GM21528 (cell line): Measurements from ENCODE around the gene MEOX1.
"Not testable (repeated sequence)": the region's sequence is repeated elsewhere in the genome, so short reads cannot be mapped to it uniquely, and the experiment has no call there.

ENCODE experiments used
- ATAC-seq: cut with Tn5 transposase; IDR thresholded peaks from one replicate; pipeline ENCODE4 v1.9.1; 2021; ENCODE audit warnings: mild to moderate bottlenecking, moderate library complexity; ENCODE audit not compliant: unreplicated experiment, low FRiP score

The MEOX1 gene

DNA sequence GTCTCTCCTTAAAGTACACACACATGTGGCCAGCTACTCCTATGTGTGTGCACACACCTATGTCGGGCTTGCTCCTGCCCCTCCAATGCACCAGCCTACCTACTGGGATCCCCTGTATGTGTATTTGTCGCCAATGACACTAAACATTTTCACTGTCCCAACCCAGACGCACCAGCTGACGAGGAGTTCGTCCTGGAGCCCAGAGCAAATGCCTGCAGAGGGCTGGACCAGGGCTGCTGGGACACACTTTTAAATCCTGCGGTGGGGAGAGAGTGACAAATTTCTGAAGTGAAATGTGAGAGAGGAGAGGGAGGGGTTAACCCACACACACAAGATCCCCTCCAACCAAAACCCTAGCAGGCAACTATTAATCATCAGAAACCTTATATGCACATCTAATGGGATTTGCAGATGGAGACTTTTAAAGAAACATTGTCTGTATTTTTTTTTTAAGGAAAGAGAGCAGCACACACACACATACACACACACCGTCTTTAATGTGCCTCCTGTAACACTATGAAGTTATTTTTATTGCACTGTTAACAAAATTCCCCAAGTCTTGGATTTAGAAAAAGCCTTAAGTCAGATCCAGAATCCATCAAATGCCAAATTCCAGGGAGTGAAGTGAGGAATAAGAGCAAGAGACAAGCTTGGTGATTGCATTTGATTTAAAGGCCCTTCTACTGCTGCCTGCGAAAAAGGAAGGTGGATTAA, at the start of gene MEOX1:
Gene MEOX1, minus strand, starts transcription at position 224 of the 714 bp plus-strand sequence. CDS start 388 bp downstream, outside the sequence.
- ATAC-seq = no peak

DNA sequence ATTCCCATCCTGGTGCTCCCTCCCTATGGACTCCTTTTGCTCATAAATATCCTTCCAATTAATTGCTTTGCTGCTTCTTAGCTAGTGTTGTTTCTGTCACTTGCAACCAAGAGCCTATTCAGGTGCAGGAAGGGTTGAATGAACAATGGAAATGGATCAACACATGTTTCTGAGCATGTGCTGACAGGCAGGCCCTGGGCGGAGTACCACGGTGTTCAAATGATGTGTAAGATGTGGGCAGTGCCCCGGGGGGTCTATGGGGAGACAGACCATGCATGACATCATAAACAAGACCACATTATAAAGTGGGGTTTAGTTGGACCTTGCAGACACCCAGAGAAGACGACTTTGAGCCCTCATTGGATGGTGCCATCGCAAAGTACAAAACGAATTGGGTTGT, 48.4 kb upstream of the MEOX1 start:
- no peak for ATAC-seq

GRCh38 chr17:43709210-43709609, 47.5 kb upstream of the MEOX1 start:
- no peak for ATAC-seq

DNA sequence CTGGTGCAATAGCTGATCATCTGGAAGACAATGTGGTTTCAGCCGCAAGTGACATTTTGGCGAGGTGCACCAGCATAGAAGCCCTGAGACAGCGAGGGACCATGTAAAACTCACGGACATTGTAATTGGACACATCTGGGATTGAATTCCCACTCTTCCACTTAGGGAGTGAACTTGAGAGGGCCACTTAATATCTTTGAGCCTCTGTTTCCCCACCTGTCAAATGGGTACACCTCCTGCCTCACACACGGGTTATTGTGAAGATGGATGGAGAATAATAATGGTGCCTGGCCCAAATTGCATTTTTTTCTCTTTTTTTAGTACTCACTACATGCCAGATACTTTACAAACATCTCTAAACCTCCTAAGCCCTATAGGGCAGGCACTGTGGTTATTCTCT, 45.5 kb upstream of the MEOX1 start:
- no peak for ATAC-seq

DNA sequence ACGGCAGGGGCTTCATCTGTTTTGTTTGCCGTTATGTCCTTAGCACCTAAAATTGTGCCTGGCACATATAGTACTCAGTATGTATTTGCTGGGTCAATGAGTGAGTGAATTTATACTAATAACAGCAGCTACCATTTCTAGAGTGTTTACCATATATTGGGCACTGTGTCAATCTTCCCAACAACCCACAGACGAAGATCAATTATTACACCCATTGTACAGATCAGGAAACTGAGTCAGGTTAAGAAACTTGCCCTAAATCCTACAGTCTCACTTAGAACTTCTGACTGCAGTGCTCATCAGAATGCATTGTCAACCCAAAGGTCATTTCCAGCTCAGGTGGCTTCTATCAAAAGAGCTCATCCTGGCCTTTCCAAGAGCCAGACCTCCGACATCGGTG, 44.5 kb upstream of the MEOX1 start:
- no peak for ATAC-seq

GRCh38 chr17:43703630-43704029, 41.9 kb upstream of the MEOX1 start:
- no peak for ATAC-seq

GRCh38 chr17:43702637-43703036, 40.9 kb upstream of the MEOX1 start:
- ATAC-seq = no peak

DNA sequence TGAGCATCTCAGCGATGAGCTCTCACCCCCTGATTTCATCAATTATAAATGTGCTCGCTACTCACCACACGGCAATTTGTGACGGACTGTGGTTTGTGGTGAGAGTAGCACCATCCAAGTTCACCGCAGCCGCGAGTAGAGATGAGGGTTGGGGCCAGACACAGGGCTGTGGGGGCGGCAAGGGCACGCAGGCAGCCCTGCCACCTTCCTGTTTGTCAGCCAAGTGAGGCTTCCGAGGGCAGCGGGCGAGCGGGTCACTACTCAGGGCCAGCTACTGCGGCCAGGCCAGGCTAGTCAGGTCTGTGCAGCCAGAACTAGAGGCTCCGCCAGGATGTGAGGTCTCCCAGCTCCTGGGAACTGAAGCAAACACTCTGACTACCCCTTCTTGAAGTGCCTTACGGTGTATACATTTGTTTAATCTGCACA, 39.6 kb upstream of the MEOX1 start:
- no peak for ATAC-seq

GRCh38 chr17:43699438-43699756, 37.7 kb upstream of the MEOX1 start:
- no peak for ATAC-seq

DNA sequence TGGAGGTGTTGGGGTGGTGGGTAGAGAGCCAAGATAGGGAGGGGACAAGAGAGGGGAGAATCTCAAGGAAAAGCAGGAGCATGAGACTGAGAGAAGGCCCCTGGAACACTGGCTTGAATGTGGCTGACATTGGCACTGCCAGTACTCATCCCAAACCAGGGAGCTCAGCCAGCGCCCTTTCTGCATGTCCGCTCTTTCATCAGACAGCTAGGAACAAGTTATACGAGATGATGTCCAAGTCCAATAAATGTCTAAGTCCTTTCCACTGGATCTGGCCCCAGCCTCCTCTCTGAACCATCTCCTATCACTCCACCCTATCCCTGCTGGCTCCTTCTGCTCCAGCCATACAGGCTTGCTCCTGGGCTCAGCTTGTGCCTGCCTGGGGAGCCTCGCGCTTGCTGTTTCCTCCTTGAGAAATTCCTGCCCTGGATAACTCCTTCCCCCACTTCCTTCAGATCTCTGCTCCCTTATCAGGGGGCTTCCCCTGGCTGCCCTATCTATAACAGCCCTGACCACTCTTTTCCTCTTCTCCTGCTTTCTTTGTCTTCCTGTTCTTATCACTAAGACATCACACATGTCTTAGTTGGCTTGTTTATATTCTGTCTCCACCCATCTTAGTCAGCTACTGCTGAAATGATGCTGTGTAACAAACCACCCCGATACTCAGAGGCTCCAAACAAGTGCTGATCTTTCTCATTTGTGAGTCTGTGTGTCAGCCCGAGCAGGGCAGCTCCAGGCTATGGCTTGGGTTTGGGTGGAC, 37.1 kb upstream of the MEOX1 start:
- ATAC-seq = no peak

DNA sequence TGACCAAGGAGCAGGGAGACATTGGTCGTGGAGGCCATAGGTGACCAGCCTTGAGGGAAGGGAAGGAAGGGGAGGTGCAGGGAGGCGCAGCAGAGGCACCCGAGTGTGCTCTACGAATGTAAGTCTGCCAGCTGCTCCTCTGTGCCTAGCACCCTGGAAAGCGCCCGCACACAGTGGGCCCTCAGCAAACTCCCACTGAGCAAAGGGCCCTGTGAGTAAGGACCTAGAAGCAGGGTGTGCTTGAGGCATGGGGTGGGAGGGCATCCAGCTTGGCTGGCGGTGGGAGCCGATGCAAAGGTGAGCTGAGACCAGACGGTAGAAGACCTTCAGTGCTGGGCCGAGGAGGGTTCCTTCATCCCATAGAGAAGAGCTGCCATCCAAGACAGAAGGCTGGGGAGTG, 36.2 kb upstream of the MEOX1 start:
- ATAC-seq = no peak

- no peak for ATAC-seq
Measured at GRCh38 chr17:43696891-43697290, 35.2 kb upstream of the MEOX1 start.

DNA sequence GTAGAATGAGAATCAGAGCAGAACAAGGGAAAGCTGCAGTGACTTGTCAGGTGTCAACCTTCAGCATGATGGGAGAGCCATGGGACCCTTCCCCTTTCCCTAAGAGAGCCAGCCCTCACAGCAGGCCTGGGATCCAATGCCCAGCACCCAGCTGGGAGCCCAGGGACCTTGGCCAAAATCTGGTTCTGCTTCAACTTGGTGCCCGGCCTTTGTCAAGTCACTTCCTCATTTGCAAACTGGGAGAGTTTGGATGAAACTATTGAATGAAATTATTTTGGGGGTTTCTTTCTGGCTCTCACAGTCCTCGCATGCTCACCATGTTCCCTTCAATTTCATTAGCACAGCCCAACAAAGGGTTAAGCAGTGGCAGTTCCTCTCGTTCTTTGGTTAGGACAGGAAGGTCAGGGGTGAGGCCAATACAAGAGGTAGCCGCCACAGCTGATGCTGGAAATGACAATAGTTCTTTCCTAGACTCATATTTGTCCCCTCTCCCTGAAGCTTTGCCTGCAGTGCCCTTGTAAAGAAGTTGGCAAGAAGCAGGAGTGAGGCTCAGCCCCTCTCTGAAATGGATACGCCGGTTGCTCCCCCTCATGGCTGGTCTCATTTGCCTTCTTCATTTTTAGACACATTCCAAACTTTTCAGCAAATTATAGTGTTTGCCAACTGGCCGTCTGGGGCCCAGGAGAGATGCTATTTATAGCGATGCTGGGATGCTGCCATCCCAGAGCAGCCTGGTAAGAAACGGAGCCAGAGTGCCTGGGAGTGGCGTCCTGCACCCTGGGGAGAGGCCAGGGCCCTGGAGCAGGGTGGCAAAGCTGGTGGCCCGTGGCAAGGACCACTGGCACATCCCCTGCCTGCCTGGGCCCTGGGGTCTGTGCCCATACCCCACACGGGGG, 34.5 kb upstream of the MEOX1 start:
- ATAC-seq = no peak

DNA sequence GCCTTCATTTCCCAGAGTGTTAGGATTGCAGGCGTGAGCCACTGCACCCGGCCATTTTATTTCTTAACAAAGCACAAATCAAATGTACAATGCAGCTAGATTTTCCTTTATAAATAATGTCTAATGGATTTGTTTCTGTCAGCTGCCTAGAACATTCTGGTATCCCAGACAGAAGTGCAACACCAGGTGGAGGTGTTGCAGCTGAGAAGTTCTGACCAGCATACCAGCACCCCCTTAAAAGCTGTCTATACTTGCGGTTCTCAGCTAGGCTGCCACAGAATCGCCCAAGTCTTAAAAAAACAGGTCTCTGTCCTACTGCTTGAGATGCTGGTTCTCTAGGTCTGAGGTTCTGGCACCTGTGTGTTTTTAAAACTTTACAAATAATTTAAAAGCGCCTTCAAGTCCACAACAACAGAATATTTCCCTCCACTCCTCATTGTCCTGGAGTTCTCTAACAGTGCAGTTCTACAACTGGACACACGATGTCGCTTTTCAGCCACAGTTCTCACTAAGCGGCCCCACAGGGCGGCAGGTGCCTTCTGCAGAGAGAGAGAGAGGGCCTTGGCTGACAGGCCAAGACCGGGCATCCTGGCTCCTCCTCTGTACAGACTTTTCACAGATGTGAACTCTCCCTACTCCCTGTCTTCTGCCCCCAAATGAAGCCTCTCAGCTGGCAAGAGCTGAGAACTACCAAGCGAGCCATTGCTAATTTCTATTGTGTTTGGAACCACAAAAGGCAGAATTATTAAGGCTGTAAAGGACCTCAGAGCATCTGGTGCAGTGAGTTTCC, 32.6 kb upstream of the MEOX1 start:
- no peak for ATAC-seq

DNA sequence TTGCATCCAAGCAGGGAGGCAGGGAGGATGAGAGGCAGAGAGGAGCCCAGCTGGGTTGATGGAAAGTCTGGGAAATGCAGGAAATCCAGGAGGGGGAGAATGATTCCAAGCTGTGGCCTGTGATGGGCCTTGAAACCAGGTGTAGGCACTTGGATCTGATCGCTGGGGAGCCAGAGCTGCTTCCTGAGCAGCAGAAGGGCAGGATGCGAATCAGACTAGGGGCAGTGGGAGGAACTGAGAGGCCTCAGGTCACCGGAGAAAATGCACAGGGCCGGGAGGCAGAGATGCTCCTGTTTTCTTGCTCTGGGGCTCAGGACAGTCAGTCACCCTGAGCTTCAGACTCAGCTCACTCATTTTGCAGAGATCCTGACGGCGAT, 29.6 kb upstream of the MEOX1 start:
- no peak for ATAC-seq

DNA sequence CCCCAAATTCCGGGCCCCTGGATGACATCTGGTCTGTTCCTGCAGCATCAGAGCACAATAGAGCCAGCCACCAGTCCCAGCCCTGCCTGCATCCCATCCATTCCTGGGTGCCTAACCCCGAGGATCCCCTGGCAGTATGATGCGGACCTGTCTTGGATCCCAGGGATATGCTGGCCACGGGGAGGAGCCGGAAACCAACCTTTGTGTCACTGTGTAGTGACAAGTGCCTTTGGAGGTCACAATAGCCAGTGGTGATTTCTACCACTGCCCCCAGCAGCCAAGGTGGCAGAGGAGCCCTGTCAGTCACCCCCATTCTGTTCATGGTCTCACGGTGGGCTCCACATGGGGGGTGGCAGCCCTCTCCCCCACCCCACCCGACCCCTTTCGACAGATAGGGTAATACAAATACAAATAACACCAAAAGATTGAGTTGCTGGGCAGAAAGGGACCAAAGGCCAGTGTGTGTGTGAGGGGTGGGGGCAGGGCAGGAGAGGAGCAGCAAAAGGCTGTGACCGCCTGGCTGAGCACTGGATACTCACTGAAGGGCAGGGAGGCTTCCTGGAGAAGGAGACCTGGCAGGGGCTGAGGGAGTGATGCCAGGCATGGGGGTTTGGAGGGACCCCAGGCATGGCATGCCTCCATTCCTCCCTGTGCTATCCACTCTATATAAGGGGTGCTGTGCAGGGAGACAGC, 29.0 kb upstream of the MEOX1 start:
- no peak for ATAC-seq

DNA sequence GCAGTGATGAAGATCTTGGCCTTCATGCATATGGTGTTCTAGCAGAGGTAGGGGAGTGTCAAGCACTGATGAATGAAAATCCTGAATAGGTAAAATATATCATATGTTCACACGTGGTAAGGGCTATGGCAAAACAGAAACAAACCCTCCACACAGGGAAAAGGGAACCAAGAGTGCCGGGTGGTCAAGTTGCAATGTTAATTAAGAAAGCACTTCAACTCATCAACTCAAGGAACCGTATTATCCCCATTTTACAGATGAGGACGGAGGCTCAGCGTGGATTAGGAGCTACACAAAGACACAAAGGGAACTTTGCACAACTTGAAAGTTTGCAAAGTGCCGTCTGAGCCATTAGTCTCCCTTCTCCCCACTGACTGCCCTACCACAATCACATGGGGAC, 28.1 kb upstream of the MEOX1 start:
- ATAC-seq = no peak

DNA sequence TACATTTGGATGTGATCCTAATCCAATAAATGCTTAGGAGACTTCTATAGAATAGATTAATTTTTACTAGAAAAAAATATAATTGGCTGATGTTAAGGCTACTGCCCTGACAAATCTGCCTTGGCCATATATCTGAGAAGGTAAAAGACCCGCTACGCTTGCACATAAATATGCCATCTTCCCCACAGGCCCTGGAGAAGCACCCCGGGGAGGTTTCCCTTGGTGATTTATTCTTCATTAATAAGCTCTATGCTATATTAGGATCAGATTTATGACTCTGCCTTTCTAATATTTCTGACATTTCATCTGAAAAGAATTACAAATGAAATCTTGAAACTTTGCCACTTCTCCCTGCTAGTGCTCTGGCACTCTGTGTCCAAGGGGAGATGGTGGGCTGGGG, 27.4 kb upstream of the MEOX1 start:
- no peak for ATAC-seq

DNA sequence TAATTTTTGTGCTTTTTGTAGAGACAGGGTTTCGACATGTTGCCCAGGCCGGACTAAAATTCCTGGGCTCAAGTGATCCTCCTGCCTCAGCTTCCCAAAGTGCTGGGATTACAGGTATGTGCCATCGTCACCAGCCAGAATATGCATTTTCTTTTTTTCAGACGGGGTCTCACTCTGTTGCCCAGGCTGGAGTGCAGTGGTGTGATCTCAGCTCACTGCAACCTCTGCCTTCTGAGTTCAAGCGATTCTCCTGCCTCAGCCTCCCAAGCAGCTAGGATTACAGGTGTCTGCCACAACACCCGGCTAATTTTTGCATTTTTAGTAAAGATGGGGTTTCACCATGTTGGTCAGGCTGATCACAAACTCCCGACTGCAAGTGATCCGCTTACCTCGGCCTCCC, 25.2 kb upstream of the MEOX1 start:
- ATAC-seq = not testable (repeated sequence)
